ENCODE measurements around the gene CHAT.

CHAT gene

GRCh38 chr10:49614242-49615198 is 683 bp downstream of the CHAT start:
- H3K4me3 ChIP-seq (replicated peaks; ENCODE audit: low read depth, low read length) = no peak overlapping the region
- no peak for TF ChIP-seq CTCF (IDR thresholded peaks at IDR 0.05; ENCODE audit: low read depth, low read length, missing control alignments)
- DNase-seq (ENCODE audit: extremely low read depth, low read depth) = no peak

GRCh38 chr10:49615213-49615612 is 1.4 kb downstream of the CHAT start:
- no peak for DNase-seq (ENCODE audit: extremely low read depth, low read depth)
- no peak for TF ChIP-seq CTCF (IDR thresholded peaks at IDR 0.05; ENCODE audit: low read depth, low read length, missing control alignments)
- H3K4me3 ChIP-seq (replicated peaks; ENCODE audit: low read depth, low read length) = no peak overlapping the region

- no peak for TF ChIP-seq CTCF (IDR thresholded peaks at IDR 0.05; ENCODE audit: low read depth, low read length, missing control alignments)
- no peak overlapping the region for H3K4me3 ChIP-seq (replicated peaks; ENCODE audit: low read depth, low read length)
- no peak for DNase-seq (ENCODE audit: extremely low read depth, low read depth)
Measured at GRCh38 chr10:49615721-49616120, 1.9 kb downstream of the CHAT start.

GRCh38 chr10:49616421-49617101 is 2.7 kb downstream of the CHAT start:
- no peak for TF ChIP-seq CTCF (IDR thresholded peaks at IDR 0.05; ENCODE audit: low read depth, low read length, missing control alignments)
- DNase-seq (ENCODE audit: extremely low read depth, low read depth) = no peak
- H3K4me3 ChIP-seq (replicated peaks; ENCODE audit: low read depth, low read length) = no peak overlapping the region

GRCh38 chr10:49617121-49618020 is 3.5 kb downstream of the CHAT start:
- DNase-seq (ENCODE audit: extremely low read depth, low read depth) = no peak
- TF ChIP-seq CTCF (IDR thresholded peaks at IDR 0.05; ENCODE audit: low read depth, low read length, missing control alignments) = no peak
- H3K4me3 ChIP-seq (replicated peaks; ENCODE audit: low read depth, low read length) = no peak overlapping the region

- TF ChIP-seq CTCF (IDR thresholded peaks at IDR 0.05; ENCODE audit: low read depth, low read length, missing control alignments) = no peak
- no peak overlapping the region for H3K4me3 ChIP-seq (replicated peaks; ENCODE audit: low read depth, low read length)
- DNase-seq (ENCODE audit: extremely low read depth, low read depth) = no peak
Measured at GRCh38 chr10:49618821-49619220, 5.0 kb downstream of the CHAT start.
